HG03575 (cell line): ENCODE results near the gene RAB3D.

ENCODE experiments used
- ATAC-seq: cut with Tn5 transposase; IDR thresholded peaks from one replicate; pipeline ENCODE4 v1.9.1; 2021; ENCODE audit not compliant: unreplicated experiment, insufficient number of reproducible peaks, low FRiP score; ENCODE audit errors: extremely low read depth

RAB3D gene

GRCh38 chr19:11278670-11279069 is 60.8 kb downstream of the RAB3D start:
- no peak for ATAC-seq

- ATAC-seq, result no peak
These were observed 64.8 kb downstream of the RAB3D start for GRCh38 chr19:11274533-11275086.

GRCh38 chr19:11273989-11274388 is 65.5 kb downstream of the RAB3D start:
- ATAC-seq, result no peak

DNA sequence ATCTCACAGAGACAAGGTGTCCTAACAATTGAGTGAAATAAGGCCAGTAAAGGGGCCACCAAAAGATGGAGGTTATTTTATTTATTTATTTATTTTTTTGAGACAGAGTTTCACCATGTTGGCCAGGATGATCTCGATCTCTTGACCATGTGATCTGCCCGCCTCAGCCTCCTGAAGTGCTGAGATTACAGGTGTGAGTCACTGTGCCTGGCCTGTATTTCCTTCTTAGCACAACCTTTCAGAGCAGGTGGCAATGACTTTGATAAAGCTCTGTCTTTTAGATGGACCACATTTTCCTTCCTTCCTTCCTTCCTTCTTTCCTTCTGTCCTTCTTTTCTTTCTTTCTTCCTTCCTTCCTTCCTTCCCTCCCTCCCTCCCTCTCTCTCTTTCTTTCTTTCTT is 66.2 kb downstream of the RAB3D start:
- no peak for ATAC-seq
